Lower leg skin (tissue), 3 donors: Measurements from ENCODE around the gene BTBD16.

Experiments
- POLR2A ChIP-seq, 2 donors: fragments of 450-650 bp; IDR thresholded peaks; one replicate each; pipeline ENCODE4 v1.6.1; 2016 to 2017; ENCODE audit warnings: antibody characterized with exemption in 2 of 2, mild to moderate bottlenecking in 1 of 2, moderate library complexity in 1 of 2
- TF ChIP-seq, protein P1 (sequence below), 3 donors: fragments of 450-650 bp; IDR thresholded peaks; one replicate each; pipeline ENCODE4 v1.5.1; 2016; ENCODE audit warnings: antibody characterized with exemption in 3 of 3, mild to moderate bottlenecking in 3 of 3, moderate library complexity in 2 of 3

DNA sequence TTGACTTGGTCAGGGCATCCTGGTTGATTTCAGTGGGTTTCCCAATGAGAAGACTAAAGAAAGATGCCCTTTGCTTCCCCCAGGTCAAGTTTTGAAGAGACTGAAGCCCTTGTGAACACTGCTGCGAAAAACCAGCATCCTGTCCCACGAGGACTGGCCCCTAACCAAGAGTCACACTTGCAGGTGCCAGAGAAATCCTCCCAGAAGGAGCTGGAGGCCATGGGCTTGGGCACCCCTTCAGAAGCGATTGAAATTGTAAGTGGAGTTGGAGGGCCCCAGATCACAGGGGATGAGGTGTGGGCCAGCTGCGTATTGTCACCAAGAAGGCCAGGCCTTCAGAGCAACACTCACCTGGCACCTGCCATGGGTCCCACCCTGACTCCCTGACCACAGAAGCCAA, 43.3 kb upstream of the BTBD16 start:
- TF ChIP-seq, protein P1, sequence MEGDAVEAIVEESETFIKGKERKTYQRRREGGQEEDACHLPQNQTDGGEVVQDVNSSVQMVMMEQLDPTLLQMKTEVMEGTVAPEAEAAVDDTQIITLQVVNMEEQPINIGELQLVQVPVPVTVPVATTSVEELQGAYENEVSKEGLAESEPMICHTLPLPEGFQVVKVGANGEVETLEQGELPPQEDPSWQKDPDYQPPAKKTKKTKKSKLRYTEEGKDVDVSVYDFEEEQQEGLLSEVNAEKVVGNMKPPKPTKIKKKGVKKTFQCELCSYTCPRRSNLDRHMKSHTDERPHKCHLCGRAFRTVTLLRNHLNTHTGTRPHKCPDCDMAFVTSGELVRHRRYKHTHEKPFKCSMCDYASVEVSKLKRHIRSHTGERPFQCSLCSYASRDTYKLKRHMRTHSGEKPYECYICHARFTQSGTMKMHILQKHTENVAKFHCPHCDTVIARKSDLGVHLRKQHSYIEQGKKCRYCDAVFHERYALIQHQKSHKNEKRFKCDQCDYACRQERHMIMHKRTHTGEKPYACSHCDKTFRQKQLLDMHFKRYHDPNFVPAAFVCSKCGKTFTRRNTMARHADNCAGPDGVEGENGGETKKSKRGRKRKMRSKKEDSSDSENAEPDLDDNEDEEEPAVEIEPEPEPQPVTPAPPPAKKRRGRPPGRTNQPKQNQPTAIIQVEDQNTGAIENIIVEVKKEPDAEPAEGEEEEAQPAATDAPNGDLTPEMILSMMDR (IDR thresholded peaks at IDR 0.05), result no peak
- TF ChIP-seq POLR2A (IDR thresholded peaks at IDR 0.05), result no peak
